Renal cortex interstitium (tissue), 11 donors: ENCODE measurements around the gene AHRR. TPM values are rescaled to one million over a fixed set of nuclear protein-coding genes. Genes with fewer than 3 reads are reported as not detected.

ENCODE experiments used
- DNase-seq, 11 donors: peaks; one replicate each; pipeline ENCODE4 v3.0.0-alpha.2; 2013; ENCODE audit warnings: low read depth in 9 of 11, low spot score in 4 of 11; ENCODE audit errors: extremely low read depth in 1 of 11
- polyA plus RNA-seq, 3 donors: library from polyadenylated mRNA; unstranded; fragments of 120-200 nt; gene quantifications; one replicate each; pipeline ENCODE4 v1.2.1, GENCODE V29; 2013; ENCODE audit not compliant: insufficient read length in 3 of 3

AHRR gene
- polyA plus RNA-seq, 3 donors: 2.4 to 3.2 (median 3.1) TPM

GRCh38 chr5:441996-442334, 120.5 kb downstream of the AHRR start:
- DNase-seq: no peak

GRCh38 chr5:442335-443238, 121.1 kb downstream of the AHRR start, which contains the start of gene EXOC3:
Gene EXOC3 (plus strand): TSS chr5:443176. CDS start chr5:446206, 3,030 bp downstream.
- peak in 9 of 11 donors; percentile 30 to 74 (median 65) for DNase-seq

GRCh38 chr5:443239-444151, 122.0 kb downstream of the AHRR start:
- no peak for DNase-seq

GRCh38 chr5:444226-444625, 122.7 kb downstream of the AHRR start:
- DNase-seq: no peak

- DNase-seq: no peak
These were observed 124.1 kb downstream of the AHRR start for GRCh38 chr5:445591-445990.

GRCh38 chr5:446066-446882, 124.8 kb downstream of the AHRR start:
- no peak for DNase-seq

GRCh38 chr5:446883-447263, 125.4 kb downstream of the AHRR start:
- DNase-seq: no peak

GRCh38 chr5:447501-447900, 126.0 kb downstream of the AHRR start:
- DNase-seq: no peak

- DNase-seq: no peak
These were observed 126.7 kb downstream of the AHRR start for GRCh38 chr5:448061-448765.

GRCh38 chr5:448766-449090, 127.2 kb downstream of the AHRR start:
- no peak for DNase-seq

GRCh38 chr5:449151-449550, 127.6 kb downstream of the AHRR start:
- DNase-seq: no peak

GRCh38 chr5:451587-452458, 130.3 kb downstream of the AHRR start:
- no peak for DNase-seq

GRCh38 chr5:452978-453710, 131.6 kb downstream of the AHRR start:
- no peak for DNase-seq

- no peak for DNase-seq
These were observed 132.4 kb downstream of the AHRR start for GRCh38 chr5:453725-454481.

- no peak for DNase-seq
These were observed 133.4 kb downstream of the AHRR start for GRCh38 chr5:454936-455335.

GRCh38 chr5:455806-456205, 134.3 kb downstream of the AHRR start:
- no peak for DNase-seq
